SKM-1 treated with dmso at 0.1 percent for 144 hours (cell line): ENCODE results near the gene SYMPK.

Experiments
- DNase-seq: peaks from one replicate; lab custom pipeline; 2025; ENCODE audit not compliant: unreplicated experiment; lab: John Stamatoyannopoulos, UW

The SYMPK gene

DNA sequence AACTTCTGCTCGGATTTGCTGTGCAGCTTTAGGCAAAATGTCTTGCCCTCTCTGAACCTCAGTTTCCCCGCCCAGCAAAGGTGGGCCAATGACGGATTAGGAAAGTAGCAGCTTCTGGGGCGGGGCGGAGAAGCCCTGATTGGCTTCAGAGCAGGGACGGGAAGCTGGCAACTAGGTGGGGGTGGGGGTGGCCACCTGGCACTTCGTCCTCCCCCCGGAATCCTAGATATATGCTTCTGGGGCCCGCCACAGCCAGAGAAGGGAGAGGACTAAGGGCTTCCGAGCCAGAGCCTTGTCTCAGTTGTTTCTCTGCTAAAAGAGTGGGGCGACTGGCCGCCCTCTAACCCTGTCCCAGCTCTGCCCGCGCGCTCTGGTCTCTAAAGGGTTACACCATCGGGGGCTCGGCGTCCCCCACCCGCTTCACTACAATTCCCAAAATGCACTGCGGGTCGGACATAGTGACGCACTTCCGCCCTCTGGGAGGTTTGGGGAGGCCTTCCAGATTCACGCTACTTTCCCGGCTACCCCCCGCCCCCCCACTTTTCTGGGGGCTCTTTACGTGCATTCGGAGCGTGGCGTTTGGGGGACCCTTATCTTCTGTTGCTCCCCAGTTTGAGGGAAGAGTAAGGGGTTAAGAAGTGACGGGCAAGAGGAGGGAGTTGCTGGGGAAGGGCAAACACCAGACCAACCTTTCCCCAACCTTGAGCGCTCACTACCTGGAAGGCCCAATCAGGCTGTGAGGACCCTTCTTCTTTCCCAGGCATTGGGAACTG lies 23.7 kb upstream of the SYMPK start:
- peak; percentile 56 for DNase-seq

DNA sequence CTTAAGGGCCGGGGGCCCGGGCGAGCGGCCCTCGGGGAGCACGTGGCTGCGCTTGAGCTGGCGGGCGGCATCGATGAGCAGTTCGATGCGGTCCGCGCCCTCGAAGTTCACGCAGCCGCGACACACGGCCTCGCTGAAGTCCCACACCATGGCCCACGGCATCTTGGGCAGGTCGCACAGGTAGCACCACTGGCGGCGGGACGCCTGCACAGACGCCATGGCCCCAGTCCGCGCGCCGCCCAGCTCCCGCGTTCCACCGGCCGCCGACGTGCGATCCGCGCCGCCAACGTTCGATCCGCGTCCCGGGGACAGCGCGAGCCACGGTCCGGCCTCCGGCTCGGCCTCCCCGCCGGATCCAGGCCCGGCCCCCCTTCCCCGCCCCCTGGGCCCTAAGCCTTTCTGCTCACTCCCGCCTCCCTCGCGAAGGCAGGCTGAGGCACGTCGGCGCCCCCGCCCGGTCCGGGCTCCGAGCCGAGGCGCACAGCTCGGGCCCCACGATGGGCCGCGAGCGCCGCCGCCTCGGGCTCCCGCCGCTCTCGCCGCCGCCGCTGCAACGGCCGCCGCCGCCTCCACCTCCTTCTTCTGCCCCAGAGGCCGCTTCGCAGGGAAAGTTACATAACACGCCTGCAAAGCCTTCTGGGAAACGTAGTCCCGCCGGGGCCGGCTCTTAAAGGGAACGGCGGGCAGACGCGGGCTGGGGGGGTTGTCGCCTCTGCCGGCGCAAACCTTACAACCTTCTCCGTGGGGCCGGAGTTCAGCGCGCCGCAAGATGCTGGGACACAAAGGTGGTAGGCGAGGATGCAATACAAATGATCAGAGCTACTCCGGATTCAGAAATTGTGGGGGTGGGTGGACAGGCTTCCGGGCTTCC lies 22.8 kb upstream of the SYMPK start, which contains the start of gene IRF2BP1:
Gene IRF2BP1 (minus strand): TSS at position 586 of the 871 bp plus-strand sequence. CDS start 367 bp downstream, at position 219.
- DNase-seq, result peak; percentile 72

DNA sequence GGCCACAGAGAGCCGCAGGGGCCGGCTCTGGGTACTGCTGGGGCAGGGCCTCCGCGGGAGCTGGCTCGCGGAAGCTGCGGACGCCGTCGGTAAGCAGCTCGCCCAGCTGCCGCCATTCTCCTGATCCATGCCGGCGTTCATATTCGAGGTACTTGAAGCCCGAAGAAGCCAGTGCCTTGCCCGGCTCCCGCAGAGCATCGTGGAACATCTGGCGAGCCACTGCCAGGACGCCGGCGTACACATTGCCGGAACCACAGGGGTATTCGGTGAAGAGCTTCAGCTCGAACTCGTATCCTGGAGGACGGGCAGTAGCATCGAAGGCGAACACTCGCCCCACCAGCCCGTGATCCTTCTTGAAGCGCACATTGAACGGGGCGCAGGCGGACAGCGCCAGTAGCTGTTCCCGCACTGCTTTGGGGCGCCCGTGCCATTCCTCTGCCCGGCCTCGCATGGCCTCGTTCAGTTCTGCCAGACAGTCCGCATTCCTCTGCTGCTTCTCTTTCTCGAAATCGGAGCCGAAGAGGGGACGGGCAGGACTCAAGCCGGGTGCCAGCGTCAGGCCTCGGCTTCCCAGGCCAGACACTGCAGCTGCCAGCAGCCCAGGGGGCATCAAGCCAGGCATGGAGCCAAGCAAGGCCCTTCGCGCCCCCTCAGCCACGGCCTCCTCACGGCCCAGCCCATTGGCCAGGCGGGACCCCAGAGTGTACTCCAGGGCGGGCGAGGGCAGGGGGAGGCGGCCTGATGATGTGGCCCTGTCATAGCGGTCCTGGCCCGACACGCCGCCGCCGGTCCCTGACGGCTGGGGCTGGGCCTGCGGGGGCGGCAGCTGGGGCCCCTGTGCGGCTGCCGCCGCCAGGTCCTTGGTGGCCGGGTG lies 22.0 kb upstream of the SYMPK start:
- no peak for DNase-seq

DNA sequence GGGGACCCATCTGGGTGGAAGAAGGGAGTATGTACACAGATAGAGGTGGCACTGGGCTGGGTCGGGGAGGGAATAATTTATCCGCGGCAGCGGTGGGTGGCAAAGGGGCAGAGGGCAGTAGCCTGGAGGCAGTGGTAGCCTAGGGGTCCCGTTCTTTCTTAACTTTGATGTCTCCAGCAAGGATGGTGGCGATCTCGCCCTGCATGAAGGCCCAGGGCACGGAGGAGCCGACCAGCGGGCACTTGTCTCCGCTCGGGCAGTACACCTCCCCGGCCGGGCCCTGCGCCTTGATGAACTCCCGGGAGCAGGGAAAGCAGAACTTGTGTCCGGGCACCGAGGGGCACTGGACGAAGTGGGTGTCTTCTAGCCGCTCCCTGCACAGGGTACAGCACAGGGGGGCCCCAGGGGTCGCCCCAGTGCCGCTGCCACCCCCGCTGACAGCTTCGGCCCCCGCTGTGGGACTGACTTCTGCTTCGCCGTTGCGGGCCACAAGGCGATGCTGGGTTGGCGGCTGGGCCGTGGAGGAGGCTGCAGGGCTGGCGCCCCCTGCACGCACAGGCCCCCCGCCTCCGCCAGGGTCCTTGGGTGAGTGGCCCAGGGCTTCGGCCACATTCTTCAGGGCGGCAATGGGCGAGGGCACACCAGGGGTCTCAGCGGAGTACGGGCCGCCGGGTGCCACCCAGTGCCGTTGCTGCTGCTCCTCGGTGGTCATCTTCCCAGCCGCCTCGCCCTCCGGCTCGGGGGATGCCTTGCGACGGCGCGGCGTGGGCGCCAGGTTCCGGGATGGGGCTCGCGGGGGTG lies 21.1 kb upstream of the SYMPK start:
- DNase-seq, result no peak

DNA sequence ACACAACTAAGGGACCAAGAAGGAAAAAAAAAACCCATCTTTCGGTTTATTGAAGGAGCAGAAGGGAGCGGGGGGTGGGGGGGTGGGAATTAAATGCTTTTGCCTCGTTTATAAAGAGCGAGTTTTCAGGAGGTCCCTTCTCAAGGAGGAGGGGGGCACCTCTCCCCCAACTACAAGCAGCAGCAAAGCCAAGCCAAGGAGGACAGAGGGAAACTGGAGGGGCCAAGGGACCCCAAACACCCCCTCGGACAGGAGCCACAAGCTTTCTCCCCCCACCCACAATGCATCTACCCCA lies 20.6 kb upstream of the SYMPK start:
- DNase-seq, result no peak

DNA sequence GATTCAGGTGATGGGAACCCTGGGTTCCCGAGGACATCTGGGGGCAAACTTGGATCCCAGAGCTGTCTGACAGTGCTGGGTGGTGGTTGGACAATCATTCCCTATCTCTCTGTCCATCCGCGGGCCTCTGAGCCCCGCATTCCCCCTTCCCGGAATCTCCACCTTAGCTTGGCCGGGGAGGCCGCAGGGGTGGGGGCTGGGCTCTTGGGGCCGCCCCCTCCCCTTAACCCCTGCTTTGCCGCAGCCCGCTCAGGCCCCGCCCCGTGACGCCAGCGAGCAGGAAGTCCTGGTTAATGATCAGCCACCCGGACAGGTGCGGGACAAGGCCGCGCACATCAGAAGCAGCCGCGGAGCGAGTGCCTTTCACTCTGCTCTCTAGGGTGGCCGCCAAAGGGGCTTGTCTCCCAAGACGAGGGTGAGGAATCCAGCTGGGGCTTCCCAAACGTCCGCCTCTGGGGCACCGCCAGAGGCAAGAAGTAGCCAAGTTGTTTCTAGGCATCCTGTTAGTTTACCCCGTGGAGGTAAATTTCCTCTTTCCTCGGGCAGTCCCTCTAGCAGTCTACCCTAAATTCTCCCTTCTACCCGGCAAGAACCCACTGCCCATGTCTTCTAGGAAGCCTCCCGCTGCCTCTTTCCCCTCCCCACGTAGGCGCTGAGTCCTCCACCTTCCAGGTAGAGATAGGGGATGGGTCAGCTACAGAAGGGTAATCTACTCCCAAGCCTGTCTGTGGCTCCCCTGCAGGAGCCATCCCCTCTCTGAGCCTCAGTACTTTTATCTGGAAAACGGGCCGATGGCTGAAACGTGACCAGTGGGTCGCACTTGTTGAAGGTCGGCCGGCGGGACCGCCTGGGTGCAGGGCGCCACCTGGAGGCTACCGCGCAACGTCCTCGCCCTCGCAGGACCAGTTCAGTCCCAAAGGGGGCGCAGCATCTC lies 20.0 kb upstream of the SYMPK start:
- DNase-seq, result peak; percentile 51

DNA sequence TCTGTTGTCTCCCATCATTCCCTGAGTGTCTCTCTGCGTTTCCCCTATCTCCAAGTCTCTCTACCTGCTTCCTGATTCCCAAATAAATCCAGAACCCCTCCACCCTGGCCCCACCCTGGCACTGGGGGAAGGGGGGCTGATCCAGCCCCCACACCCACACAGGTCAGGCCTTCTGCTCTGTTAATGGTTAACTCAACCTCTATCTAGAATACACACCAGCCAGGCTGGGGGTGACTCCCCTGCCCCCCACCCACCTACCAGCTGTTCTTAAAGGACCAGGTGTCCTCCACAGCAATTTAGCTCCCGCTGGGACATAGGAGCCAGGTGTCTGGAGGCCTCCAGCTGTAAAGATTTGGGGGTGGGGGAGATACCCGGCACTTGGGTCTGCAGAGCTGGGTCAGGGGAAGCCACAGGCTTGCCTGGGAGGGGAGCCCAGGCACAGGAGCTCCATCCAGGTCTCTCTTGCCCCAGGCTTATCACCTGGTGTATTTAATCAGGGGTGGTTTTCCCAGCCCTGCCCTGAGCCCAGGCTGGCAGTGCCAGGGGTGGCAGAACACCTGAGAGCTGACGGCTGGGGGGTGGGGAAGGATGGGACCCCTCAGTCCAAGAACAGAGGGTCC lies 19.1 kb upstream of the SYMPK start:
- no peak for DNase-seq

DNA sequence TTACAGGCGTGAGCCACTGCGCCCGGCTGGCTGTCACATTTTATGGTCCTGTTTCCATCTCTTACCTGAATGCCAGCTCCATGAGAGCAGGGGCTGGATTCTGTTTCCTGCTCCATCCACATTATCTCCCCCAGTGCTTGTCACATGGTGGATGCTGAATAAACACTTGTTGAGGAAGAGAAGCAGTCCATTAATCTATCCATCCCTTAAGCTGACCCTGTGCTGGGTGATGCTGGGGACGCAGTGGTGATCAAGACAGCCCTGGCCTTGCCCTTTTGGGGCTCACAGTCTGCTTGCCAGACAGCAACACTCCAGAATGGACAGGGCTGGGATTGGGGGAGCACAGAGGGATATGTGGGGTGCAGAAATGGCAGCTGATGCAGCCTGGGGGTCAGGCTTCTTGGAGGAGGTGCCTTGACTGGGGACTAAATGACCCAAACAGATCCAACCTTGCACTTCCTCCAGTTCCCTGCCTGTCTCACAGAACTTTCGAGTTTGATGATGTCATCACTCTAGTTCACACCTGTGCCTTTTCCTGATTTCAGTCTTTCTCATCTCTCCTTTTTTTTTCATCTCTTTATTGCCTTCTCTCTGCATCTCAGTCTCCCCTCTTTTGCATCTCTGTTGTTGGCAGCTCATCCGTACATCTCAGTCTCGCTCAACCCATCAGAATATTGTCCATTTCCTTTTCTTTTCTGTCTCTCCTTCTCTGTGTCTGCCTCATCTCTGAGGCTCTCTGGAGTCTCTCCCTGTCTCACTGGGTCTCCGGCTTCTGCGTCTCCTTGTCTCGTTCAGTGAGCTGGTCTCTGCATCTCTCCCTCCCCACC lies 18.3 kb upstream of the SYMPK start:
- no peak for DNase-seq

DNA sequence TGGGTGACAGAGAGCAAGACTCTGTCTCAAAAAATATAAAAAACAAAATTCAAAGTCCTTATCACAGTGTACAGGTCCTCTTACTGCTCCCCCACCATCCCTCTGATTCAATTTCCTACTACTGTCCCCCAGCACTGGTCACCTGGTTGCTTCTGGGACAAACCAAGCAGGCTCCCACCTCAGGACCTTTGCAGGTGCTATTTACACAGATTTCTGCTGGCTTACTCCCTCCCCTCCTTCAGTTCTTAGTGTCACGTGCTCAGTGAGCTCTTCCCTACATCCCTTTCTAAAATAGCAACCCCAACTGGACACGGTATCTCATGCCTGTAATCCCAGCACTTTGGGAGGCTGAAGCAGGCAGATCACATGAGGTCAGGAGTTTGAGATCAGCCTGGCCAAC lies 17.0 kb upstream of the SYMPK start:
- no peak for DNase-seq

DNA sequence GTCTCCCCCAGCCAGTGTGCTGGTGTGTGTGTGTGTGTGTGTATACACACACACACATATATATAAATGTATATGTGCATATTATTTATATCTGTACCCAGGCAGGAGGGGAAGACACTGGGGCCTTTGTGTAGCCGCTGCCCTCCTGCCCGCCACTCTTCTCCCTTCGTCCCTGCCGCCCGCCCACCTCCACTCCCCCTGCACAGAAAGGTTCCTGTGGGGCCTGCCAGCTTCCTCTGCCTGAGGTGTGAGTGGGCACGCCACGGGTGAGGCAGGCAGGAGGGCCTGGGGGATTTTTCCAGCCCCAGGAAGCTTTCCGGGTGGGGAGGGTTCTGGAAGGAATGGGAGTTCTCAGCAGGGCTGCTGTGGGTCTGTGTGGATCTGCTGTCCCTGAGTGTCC lies 16.1 kb upstream of the SYMPK start:
- DNase-seq, result no peak

DNA sequence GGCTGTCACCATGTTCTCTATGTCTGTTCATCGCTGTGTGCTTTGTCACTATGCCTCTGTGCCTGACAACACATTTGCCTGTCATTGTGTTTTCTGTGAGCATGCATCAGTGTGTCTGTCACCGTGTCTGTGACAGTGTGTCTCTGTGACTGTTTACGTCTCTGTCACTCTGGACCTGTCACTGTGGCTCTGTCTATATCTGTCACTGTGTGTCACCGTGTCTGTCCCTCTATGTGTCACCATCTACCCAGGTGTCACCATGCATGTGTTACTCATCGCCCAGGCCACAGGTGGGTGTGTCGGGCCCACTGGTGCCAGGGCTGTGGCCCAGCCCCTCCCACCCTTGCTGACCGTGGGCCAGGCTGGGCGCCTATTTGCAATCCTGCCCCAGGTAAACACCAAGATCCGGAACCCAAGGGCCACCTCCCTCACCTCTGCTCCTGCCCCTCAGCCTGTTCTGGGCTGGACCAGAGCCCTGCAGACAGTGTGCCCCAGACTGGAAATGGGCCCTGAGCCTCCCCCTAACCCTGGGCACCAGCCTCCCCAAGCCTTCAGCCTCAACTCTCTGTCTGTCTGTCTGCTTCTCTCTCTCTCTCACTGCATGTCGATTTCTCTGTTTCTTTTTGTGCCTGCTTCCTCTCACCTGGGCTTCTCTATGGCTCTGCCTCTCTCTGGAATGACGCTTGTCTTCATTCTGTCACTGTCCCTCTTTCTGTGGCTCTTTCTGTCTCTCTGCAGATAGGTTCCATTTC lies 15.3 kb upstream of the SYMPK start:
- DNase-seq, result no peak

DNA sequence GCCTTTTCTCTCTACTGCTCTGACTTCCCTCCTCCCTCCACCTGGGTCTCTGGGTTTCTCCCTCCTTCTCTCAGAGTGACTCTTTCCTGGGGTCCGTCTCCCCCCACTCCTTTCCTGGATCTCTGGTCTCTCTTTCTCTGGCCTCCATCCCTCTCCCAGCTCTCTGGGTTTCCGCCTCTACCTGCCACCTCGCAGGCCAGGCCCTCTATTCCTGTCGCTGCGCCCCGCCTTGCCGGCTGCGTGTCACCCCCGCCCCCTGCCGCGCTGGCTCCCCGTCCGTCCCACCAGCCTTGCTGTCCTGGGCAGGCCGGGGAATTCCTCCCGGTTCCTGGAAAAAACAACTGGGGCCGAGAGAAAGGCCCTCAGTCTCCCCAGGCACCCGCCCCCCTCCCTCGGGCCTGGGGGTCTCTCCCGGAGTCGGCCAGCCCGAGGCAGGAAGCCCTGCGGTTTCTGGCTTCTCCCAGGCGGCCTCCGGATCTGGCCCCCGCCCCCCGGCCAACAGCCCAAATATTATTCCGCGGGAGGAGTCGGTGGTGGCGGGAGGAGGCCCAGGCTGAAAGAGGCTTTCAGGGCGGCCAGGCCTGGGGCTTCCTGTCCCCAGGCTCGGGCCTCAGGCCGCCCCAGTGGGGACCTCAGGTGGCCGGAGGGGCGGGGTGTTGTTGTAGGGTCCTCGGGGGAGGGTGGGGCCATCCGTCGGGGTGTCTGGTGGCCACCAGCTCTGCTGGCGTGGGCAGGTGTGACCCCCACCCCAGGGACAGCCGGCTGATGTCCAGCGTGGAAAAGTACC lies 13.7 kb upstream of the SYMPK start:
- no peak for DNase-seq

DNA sequence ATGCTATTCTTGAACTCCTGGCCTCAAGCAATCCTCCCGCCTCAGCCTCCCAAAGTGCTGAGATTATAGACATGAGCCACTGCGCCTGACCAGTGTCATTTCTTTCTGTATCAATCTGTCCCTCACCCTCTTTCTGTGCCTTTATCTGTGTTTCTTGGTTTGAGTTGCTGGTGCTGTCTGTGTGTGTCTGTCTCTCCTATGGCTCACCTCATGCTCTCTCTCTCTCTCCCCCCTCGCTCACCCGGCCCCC lies 13.1 kb upstream of the SYMPK start:
- no peak for DNase-seq

DNA sequence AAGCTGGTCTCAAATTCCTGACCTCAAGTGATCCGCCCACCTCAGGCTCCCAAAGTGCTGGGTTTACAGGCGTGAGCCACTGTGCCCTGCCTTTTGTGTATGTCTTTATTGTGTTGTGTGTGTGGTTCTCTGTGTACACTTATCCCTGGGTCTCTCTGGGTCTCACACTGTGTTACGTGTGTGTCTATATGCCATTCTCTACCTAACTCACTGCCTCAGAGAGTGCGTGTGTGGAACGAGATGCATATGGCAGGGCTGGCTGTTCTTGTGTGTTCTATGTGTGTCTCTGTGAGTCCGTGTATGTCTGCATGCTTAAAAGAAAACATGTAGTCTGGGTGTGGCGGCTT lies 11.6 kb upstream of the SYMPK start:
- no peak for DNase-seq

DNA sequence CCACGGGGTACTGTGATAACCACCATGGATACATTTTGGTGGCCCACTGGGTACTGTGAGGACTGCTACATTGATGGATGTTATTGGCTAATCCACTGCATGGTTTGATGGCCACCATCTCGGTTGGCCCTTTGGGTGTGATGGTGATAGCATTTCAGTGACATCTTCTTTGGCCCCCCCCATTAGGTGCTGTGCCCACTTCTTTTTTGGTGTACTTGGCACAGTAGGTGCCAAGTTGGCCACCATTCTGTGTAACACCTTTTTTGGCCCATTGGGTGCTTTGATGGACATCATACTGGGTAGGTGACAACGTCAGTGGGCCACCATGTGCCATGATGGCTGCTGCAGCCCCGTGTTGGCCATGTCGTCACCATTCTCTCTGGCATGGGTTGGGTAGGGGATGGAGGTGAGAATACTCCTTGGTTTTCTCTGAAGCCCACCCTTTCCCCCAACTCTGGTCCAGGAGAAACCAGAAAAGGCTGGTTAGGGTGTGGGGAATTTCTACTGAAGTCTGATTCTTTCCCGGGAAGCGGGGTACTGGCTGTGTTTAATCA lies 10.3 kb upstream of the SYMPK start:
- DNase-seq, result no peak

DNA sequence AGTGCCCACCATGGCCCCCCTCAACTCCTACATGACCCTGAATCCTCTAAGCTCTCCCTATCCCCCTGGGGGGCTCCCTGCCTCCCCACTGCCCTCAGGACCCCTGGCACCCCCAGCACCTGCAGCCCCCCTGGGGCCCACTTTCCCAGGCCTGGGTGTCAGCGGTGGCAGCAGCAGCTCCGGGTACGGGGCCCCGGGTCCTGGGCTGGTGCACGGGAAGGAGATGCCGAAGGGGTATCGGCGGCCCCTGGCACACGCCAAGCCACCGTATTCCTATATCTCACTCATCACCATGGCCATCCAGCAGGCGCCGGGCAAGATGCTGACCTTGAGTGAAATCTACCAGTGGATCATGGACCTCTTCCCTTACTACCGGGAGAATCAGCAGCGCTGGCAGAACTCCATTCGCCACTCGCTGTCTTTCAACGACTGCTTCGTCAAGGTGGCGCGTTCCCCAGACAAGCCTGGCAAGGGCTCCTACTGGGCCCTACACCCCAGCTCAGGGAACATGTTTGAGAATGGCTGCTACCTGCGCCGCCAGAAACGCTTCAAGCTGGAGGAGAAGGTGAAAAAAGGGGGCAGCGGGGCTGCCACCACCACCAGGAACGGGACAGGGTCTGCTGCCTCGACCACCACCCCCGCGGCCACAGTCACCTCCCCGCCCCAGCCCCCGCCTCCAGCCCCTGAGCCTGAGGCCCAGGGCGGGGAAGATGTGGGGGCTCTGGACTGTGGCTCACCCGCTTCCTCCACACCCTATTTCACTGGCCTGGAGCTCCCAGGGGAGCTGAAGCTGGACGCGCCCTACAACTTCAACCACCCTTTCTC lies 9.4 kb upstream of the SYMPK start:
- DNase-seq, result no peak
